Measurements from ENCODE around the gene GPR89A.

GPR89A gene

GRCh38 chr1:145710291-145711027 is 102.7 kb downstream of the GPR89A start:
- Histone ChIP-seq H4K20me1 (ENCODE audit: insufficient read depth, low read length) (no peaks in the 10 kb centered on the region), H3K79me2 (ENCODE audit: insufficient read depth, low read length) (no peaks in the 10 kb centered on the region), H3K27me3 (ENCODE audit: insufficient read depth, low read length) (no peaks in the 10 kb centered on the region), H3K4me1 (ENCODE audit: insufficient read depth, low read length, severe bottlenecking) (no peaks in the 10 kb centered on the region), H3K9me3 (ENCODE audit: low read length) (no peaks in the 10 kb centered on the region), H3K4me2 (ENCODE audit: low read length) (no peak overlapping the region), H3K9me2 (ENCODE audit: low read depth, low read length) (no peaks in the 10 kb centered on the region), H3K9ac (ENCODE audit: low read length) (no peak overlapping the region), H3K4me3 (ENCODE audit: low read depth, low read length, poor library complexity, severe bottlenecking) (no peak overlapping the region), H2AFZ (ENCODE audit: low read length) (no peak overlapping the region), H3K27ac (ENCODE audit: low read depth, low read length, poor library complexity, severe bottlenecking) (no peak overlapping the region), H3K36me3 (ENCODE audit: insufficient read depth, low read length) (no peaks in the 10 kb centered on the region), H3F3A (ENCODE audit: insufficient read depth, low read length) (no peaks in the 10 kb centered on the region)
- TF ChIP-seq, protein P1, sequence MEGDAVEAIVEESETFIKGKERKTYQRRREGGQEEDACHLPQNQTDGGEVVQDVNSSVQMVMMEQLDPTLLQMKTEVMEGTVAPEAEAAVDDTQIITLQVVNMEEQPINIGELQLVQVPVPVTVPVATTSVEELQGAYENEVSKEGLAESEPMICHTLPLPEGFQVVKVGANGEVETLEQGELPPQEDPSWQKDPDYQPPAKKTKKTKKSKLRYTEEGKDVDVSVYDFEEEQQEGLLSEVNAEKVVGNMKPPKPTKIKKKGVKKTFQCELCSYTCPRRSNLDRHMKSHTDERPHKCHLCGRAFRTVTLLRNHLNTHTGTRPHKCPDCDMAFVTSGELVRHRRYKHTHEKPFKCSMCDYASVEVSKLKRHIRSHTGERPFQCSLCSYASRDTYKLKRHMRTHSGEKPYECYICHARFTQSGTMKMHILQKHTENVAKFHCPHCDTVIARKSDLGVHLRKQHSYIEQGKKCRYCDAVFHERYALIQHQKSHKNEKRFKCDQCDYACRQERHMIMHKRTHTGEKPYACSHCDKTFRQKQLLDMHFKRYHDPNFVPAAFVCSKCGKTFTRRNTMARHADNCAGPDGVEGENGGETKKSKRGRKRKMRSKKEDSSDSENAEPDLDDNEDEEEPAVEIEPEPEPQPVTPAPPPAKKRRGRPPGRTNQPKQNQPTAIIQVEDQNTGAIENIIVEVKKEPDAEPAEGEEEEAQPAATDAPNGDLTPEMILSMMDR (IDR thresholded peaks at IDR 0.05; ENCODE audit: low read length), result no peak

DNA sequence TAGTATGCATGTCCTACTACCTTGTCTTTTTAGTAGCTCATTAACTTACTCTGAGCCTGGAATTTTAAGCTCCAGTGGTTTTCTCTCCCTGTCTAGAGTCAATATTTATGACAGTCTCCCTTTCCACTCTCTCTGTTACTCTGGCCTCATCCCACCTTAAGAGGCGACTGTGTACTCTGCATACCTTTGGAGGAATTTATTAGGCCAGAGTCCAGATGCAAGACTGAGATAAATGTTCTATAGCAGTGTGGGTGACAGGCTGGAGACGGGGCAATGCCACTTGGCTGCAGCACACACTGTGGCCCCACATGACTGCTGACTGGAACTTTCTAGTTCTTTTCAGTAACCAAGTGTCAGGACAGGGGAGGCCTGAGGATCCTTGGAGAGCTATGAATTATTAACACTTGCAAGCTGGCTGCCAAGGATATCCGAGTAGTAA is 103.4 kb downstream of the GPR89A start:
- Histone ChIP-seq H3K4me2 (ENCODE audit: low read length) (no peak overlapping the region), H2AFZ (ENCODE audit: low read length) (no peak overlapping the region), H3K27ac (ENCODE audit: low read depth, low read length, poor library complexity, severe bottlenecking) (no peak overlapping the region), H3K4me1 (ENCODE audit: insufficient read depth, low read length, severe bottlenecking) (no peaks in the 10 kb centered on the region), H3K79me2 (ENCODE audit: insufficient read depth, low read length) (no peaks in the 10 kb centered on the region), H3K9me3 (ENCODE audit: low read length) (no peaks in the 10 kb centered on the region), H3K9me2 (ENCODE audit: low read depth, low read length) (no peaks in the 10 kb centered on the region), H3K36me3 (ENCODE audit: insufficient read depth, low read length) (no peaks in the 10 kb centered on the region), H3F3A (ENCODE audit: insufficient read depth, low read length) (no peaks in the 10 kb centered on the region), H3K27me3 (ENCODE audit: insufficient read depth, low read length) (no peaks in the 10 kb centered on the region), H4K20me1 (ENCODE audit: insufficient read depth, low read length) (no peaks in the 10 kb centered on the region), H3K9ac (ENCODE audit: low read length) (no peak overlapping the region), H3K4me3 (ENCODE audit: low read depth, low read length, poor library complexity, severe bottlenecking) (no peak overlapping the region)
- no peak for TF ChIP-seq EZH2 (IDR thresholded peaks at IDR 0.05; ENCODE audit: borderline replicate concordance, low read length)
- TF ChIP-seq, protein P1 (IDR thresholded peaks at IDR 0.05; ENCODE audit: low read length), result no peak

DNA sequence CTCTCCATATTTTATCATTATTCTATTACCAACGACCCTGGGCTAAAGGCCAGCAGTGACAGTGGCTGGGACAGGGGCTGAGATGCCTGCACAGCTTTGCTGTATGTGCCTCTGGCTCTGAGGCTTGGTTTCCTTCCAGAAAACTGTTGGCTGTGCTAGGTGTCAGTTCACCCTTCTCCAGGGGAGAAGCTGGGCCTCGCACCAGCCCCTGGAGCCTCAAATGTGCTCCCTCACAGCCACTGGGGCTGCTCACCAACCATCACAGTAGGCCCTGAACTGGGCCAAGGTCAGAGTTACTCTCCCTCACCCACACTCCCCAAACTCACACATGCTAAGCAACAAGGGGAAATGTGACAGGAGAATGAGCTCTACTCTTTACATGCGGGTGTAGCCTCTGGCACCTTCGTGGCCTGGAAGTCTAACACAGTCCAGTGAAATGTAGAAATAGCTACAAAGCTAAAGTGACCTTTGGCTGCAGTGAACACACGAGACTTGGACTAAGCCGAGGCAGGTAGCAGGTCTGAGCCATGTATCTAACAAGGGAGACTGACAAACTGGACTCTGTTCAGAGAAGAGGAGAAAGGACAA is 106.8 kb downstream of the GPR89A start:
- no peaks in the 10 kb centered on the region for H3K9me3 ChIP-seq (ENCODE audit: low read length)
- no peaks in the 10 kb centered on the region for H3K27me3 ChIP-seq (ENCODE audit: insufficient read depth, low read length)
- H3K4me3 ChIP-seq (ENCODE audit: low read depth, low read length, poor library complexity, severe bottlenecking), result no peak overlapping the region
- H3K9ac ChIP-seq (ENCODE audit: low read length), result no peak overlapping the region
- H3K4me1 ChIP-seq (ENCODE audit: insufficient read depth, low read length, severe bottlenecking), result no peaks in the 10 kb centered on the region
- H3K27ac ChIP-seq (ENCODE audit: low read depth, low read length, poor library complexity, severe bottlenecking), result no peak overlapping the region
- no peak overlapping the region for H3K4me2 ChIP-seq (ENCODE audit: low read length)
- TF ChIP-seq, protein P1 (IDR thresholded peaks at IDR 0.05; ENCODE audit: low read length), result no peak
- no peak for TF ChIP-seq EZH2 (IDR thresholded peaks at IDR 0.05; ENCODE audit: borderline replicate concordance, low read length)
- no peak overlapping the region for H2AFZ ChIP-seq (ENCODE audit: low read length)
- no peaks in the 10 kb centered on the region for H3F3A ChIP-seq (ENCODE audit: insufficient read depth, low read length)
- H3K36me3 ChIP-seq (ENCODE audit: insufficient read depth, low read length), result no peaks in the 10 kb centered on the region
- no peaks in the 10 kb centered on the region for H3K9me2 ChIP-seq (ENCODE audit: low read depth, low read length)
- no peaks in the 10 kb centered on the region for H4K20me1 ChIP-seq (ENCODE audit: insufficient read depth, low read length)
- H3K79me2 ChIP-seq (ENCODE audit: insufficient read depth, low read length), result no peaks in the 10 kb centered on the region

All from OCI-LY1 (cell line).